DOHH2 (cell line): ENCODE results near the gene DUSP16.

ENCODE experiments used
- H3F3A ChIP-seq: fragments of 200-600 bp; sonication (generic), shearing (Covaris generic); 2 replicates; pipeline ENCODE4 v1.6.0; 2016; ENCODE audit warnings: antibody characterized with exemption, mild to moderate bottlenecking; ENCODE audit not compliant: control insufficient read depth, insufficient read depth
- H3K27ac ChIP-seq: fragments of 200-600 bp; sonication (generic); 2 replicates; pipeline ENCODE4 v1.5.1; 2014; ENCODE audit warnings: low read depth, mild to moderate bottlenecking, low read length, moderate library complexity
- H3K27me3 ChIP-seq: fragments of 200-600 bp; sonication (generic); 2 replicates; pipeline ENCODE4 v1.6.1; 2014; ENCODE audit warnings: mild to moderate bottlenecking, low read length, mixed read lengths; ENCODE audit not compliant: control insufficient read depth
- H3K36me3 ChIP-seq: fragments of 200-600 bp; sonication (generic); 2 replicates; pipeline ENCODE4 v1.6.1; 2014; ENCODE audit warnings: mild to moderate bottlenecking, low read length, moderate library complexity, mixed read lengths; ENCODE audit not compliant: control insufficient read depth
- H3K4me1 ChIP-seq: fragments of 200-600 bp; sonication (generic); 2 replicates; pipeline ENCODE4 v1.6.1; 2014; ENCODE audit warnings: mild to moderate bottlenecking, low read length, mixed read lengths; ENCODE audit not compliant: control insufficient read depth
- H3K4me2 ChIP-seq: fragments of 200-600 bp; sonication (generic); 2 replicates; pipeline ENCODE4 v1.6.0; 2014; ENCODE audit warnings: mild to moderate bottlenecking, low read length, moderate library complexity
- H3K4me3 ChIP-seq: fragments of 200-600 bp; sonication (generic); 2 replicates; pipeline ENCODE4 v1.5.1; 2014; ENCODE audit warnings: mild to moderate bottlenecking, low read length, mixed read lengths
- H3K79me2 ChIP-seq: fragments of 200-600 bp; sonication (generic); 2 replicates; pipeline ENCODE4 v1.6.1; 2014; ENCODE audit warnings: mild to moderate bottlenecking, low read length, mixed read lengths; ENCODE audit not compliant: control insufficient read depth
- H3K9me2 ChIP-seq: fragments of 200-600 bp; sonication (generic); replicated peaks from 2 replicates; pipeline ENCODE4 v1.6.1; 2014; ENCODE audit warnings: mild to moderate bottlenecking, low read length, mixed read lengths; ENCODE audit not compliant: control insufficient read depth
- H3K9me3 ChIP-seq: fragments of 200-600 bp; sonication (generic); 2 replicates; pipeline ENCODE4 v1.6.1; 2014; ENCODE audit warnings: antibody characterized with exemption, low read length, mixed read lengths; ENCODE audit not compliant: control insufficient read depth, insufficient read depth
- H4K20me1 ChIP-seq: fragments of 200-600 bp; sonication (generic); 2 replicates; pipeline ENCODE4 v1.6.0; 2014; ENCODE audit warnings: low read depth, mild to moderate bottlenecking, antibody characterized with exemption, low read length, moderate library complexity; ENCODE audit not compliant: control insufficient read depth, insufficient read depth
- CTCF ChIP-seq: fragments of 200-600 bp; sonication (generic); IDR thresholded peaks from one replicate; pipeline ENCODE4 v1.5.1; 2014; ENCODE audit warnings: antibody characterized with exemption, mild to moderate bottlenecking, low read depth, low read length; ENCODE audit not compliant: poor library complexity, severe bottlenecking
- EZH2phosphoT487 ChIP-seq: fragments of 200-600 bp; sonication (generic); IDR thresholded peaks from 2 replicates; pipeline ENCODE4 v1.6.1; 2017; ENCODE audit warnings: borderline replicate concordance, mild to moderate bottlenecking, antibody characterized with exemption, low read length, moderate library complexity, mixed read lengths

DUSP16 gene

GRCh38 chr12:12528361-12529270 lies 34.0 kb downstream of the DUSP16 start:
- H3K4me3 ChIP-seq = no peak overlapping the region
- no peaks in the 10 kb centered on the region for H3F3A ChIP-seq
- no peaks in the 10 kb centered on the region for H3K9me3 ChIP-seq
- peaks cover 8% of the 10 kb centered on the region for H3K4me1 ChIP-seq
- H3K36me3 ChIP-seq = no peaks in the 10 kb centered on the region
- TF ChIP-seq CTCF (no peak), EZH2phosphoT487 (no peak)
- H3K27ac ChIP-seq = no peak overlapping the region
- 0 out of 2 replicates have a peak, but pooled peaks cover 2% of the 10 kb centered on the region for H3K27me3 ChIP-seq
- no peaks in the 10 kb centered on the region for H4K20me1 ChIP-seq
- H3K4me2 ChIP-seq = no peak overlapping the region
- H3K79me2 ChIP-seq = no peaks in the 10 kb centered on the region
- H3K9me2 ChIP-seq = no peaks in the 10 kb centered on the region

GRCh38 chr12:12527820-12528296 lies 34.8 kb downstream of the DUSP16 start:
- no peaks in the 10 kb centered on the region for H3F3A ChIP-seq
- no peak overlapping the region for H3K4me2 ChIP-seq
- 0 out of 2 replicates have a peak, but pooled peaks cover 2% of the 10 kb centered on the region for H3K27me3 ChIP-seq
- H3K4me3 ChIP-seq = no peak overlapping the region
- no peaks in the 10 kb centered on the region for H3K9me2 ChIP-seq
- no peaks in the 10 kb centered on the region for H3K9me3 ChIP-seq
- no peak overlapping the region for H3K27ac ChIP-seq
- H3K79me2 ChIP-seq = no peaks in the 10 kb centered on the region
- H3K36me3 ChIP-seq = no peaks in the 10 kb centered on the region
- H4K20me1 ChIP-seq = no peaks in the 10 kb centered on the region
- H3K4me1 ChIP-seq = peaks cover 8% of the 10 kb centered on the region
- no peak for TF ChIP-seq CTCF
- no peak for TF ChIP-seq EZH2phosphoT487

GRCh38 chr12:12524128-12524527 lies 38.5 kb downstream of the DUSP16 start:
- no peak for TF ChIP-seq EZH2phosphoT487
- no peak for TF ChIP-seq CTCF
- Histone ChIP-seq H3K27me3 (0 out of 2 replicates have a peak, but pooled peaks cover 6% of the 10 kb centered on the region), H3K4me2 (no peak overlapping the region), H3K9me2 (no peaks in the 10 kb centered on the region), H3K9me3 (no peaks in the 10 kb centered on the region), H3K4me1 (peaks cover 11% of the 10 kb centered on the region), H3K4me3 (no peak overlapping the region), H3K36me3 (no peaks in the 10 kb centered on the region), H3K27ac (no peak overlapping the region), H4K20me1 (no peaks in the 10 kb centered on the region), H3F3A (no peaks in the 10 kb centered on the region), H3K79me2 (no peaks in the 10 kb centered on the region)
